Nephron progenitor cell (in vitro differentiated cells): ENCODE results near the gene JARID2.

Experiments used
- DNase-seq: peaks from one replicate; pipeline ENCODE4 v3.0.0; 2021
- H3K27ac Mint-ChIP-seq: 2 replicates; pipeline ENCODE4 v1.8.0; 2021; ENCODE audit warnings: mild to moderate bottlenecking, moderate library complexity, mixed read lengths
- H3K27me3 Mint-ChIP-seq: 2 replicates; pipeline ENCODE4 v1.8.0; 2021; ENCODE audit warnings: mild to moderate bottlenecking, low read depth, mixed read lengths; ENCODE audit not compliant: poor library complexity
- H3K36me3 Mint-ChIP-seq: 2 replicates; pipeline ENCODE4 v1.8.0; 2021; ENCODE audit warnings: low read depth, mixed read lengths
- H3K4me1 Mint-ChIP-seq: 2 replicates; pipeline ENCODE4 v1.8.0; 2021; ENCODE audit warnings: mixed read lengths
- H3K4me3 Mint-ChIP-seq: 2 replicates; pipeline ENCODE4 v1.8.0; 2021; ENCODE audit warnings: mild to moderate bottlenecking, moderate library complexity, mixed read lengths
- H3K9me3 Mint-ChIP-seq: 2 replicates; pipeline ENCODE4 v1.8.0; 2021; ENCODE audit warnings: mild to moderate bottlenecking, moderate library complexity, mixed read lengths
- TF ChIP-seq, protein P1 (sequence below): fragments of 200-600 bp; sonication (generic); IDR thresholded peaks from 2 replicates; pipeline ENCODE4 v1.5.0; 2021; ENCODE audit warnings: antibody characterized with exemption

The JARID2 gene

GRCh38 chr6:15265787-15266186, 19.9 kb downstream of the JARID2 start:
- H3K4me3 Mint-ChIP-seq, result peak overlapping the region; percentile 36
- peaks cover 4% of the 10 kb centered on the region for H3K9me3 Mint-ChIP-seq
- DNase-seq, result no peak
- TF ChIP-seq, protein P1, sequence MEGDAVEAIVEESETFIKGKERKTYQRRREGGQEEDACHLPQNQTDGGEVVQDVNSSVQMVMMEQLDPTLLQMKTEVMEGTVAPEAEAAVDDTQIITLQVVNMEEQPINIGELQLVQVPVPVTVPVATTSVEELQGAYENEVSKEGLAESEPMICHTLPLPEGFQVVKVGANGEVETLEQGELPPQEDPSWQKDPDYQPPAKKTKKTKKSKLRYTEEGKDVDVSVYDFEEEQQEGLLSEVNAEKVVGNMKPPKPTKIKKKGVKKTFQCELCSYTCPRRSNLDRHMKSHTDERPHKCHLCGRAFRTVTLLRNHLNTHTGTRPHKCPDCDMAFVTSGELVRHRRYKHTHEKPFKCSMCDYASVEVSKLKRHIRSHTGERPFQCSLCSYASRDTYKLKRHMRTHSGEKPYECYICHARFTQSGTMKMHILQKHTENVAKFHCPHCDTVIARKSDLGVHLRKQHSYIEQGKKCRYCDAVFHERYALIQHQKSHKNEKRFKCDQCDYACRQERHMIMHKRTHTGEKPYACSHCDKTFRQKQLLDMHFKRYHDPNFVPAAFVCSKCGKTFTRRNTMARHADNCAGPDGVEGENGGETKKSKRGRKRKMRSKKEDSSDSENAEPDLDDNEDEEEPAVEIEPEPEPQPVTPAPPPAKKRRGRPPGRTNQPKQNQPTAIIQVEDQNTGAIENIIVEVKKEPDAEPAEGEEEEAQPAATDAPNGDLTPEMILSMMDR, result no peak
- H3K27me3 Mint-ChIP-seq, result no peaks in the 10 kb centered on the region
- H3K4me1 Mint-ChIP-seq, result peaks cover 93% of the 10 kb centered on the region
- peaks cover 14% of the 10 kb centered on the region for H3K36me3 Mint-ChIP-seq
- H3K27ac Mint-ChIP-seq, result peak overlapping the region; percentile 28

DNA sequence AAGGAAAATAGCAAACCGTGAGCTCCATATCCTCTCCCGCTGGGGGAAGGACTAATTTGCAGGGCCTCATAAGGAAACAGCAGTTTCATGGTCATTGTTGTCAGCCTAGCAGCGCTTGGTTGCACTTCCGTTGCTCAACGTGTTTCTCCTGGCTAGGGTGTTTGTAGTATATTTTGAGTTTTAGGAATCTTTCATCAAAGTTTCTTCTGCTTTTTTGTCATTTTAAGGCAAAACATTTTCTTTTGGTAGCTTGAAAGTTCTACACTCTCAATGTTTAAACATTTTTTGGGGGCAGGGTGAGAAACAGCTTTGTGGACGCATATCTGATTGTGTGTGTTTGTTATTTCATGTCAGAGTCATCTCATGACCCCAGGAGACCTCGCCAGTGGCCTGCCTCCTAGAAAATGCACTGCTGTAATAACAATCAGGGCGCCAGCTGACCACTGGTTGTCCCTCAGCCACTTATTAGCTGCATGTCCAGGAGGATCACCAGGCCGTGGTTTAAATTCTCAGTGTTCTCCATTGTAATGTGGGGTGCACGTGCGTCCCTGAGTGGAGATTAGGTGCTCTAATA, 20.6 kb downstream of the JARID2 start:
- H3K36me3 Mint-ChIP-seq, result peaks cover 20% of the 10 kb centered on the region
- H3K4me3 Mint-ChIP-seq, result peak overlapping the region; percentile 55
- H3K9me3 Mint-ChIP-seq, result peaks cover 4% of the 10 kb centered on the region
- TF ChIP-seq, protein P1, result no peak
- H3K27ac Mint-ChIP-seq, result peak overlapping the region; percentile 34
- peaks cover 94% of the 10 kb centered on the region for H3K4me1 Mint-ChIP-seq
- H3K27me3 Mint-ChIP-seq, result no peaks in the 10 kb centered on the region
- DNase-seq, result no peak

- Mint-ChIP-seq H3K27ac (no peak overlapping the region), H3K9me3 (peaks cover under 1% of the 10 kb centered on the region), H3K4me3 (peak overlapping the region; percentile 12), H3K4me1 (peaks cover 91% of the 10 kb centered on the region), H3K27me3 (no peaks in the 10 kb centered on the region), H3K36me3 (peaks cover 18% of the 10 kb centered on the region)
- no peak for DNase-seq
- TF ChIP-seq, protein P1, result no peak
Observed at GRCh38 chr6:15267221-15267620, 21.4 kb downstream of the JARID2 start.

GRCh38 chr6:15268137-15268908, 22.5 kb downstream of the JARID2 start:
- Mint-ChIP-seq H3K4me3 (peak overlapping the region; percentile 58), H3K9me3 (no peaks in the 10 kb centered on the region), H3K36me3 (peaks cover 15% of the 10 kb centered on the region), H3K27ac (peak overlapping the region; percentile 52), H3K27me3 (no peaks in the 10 kb centered on the region), H3K4me1 (peaks cover 80% of the 10 kb centered on the region)
- DNase-seq, result no peak
- TF ChIP-seq, protein P1, result no peak

GRCh38 chr6:15269011-15269410, 23.1 kb downstream of the JARID2 start:
- H3K27ac Mint-ChIP-seq, result peak overlapping the region; percentile 16
- H3K27me3 Mint-ChIP-seq, result no peaks in the 10 kb centered on the region
- no peak for DNase-seq
- TF ChIP-seq, protein P1, result no peak
- H3K4me3 Mint-ChIP-seq, result peak overlapping the region; percentile 58
- peaks cover 17% of the 10 kb centered on the region for H3K36me3 Mint-ChIP-seq
- H3K9me3 Mint-ChIP-seq, result no peaks in the 10 kb centered on the region
- peaks cover 73% of the 10 kb centered on the region for H3K4me1 Mint-ChIP-seq
